K562 (cell line): Measurements from ENCODE around the gene DISC1.

Experiments
- ZBTB8A ChIP-seq: fragments of 450-650 bp; IDR thresholded peaks from 2 replicates; pipeline ENCODE4 v1.6.1; 2018; ENCODE audit warnings: mild to moderate bottlenecking, moderate library complexity; ENCODE audit not compliant: partially characterized antibody
- TF ChIP-seq, protein P1 (sequence below): sonication (generic); formaldehyde crosslinking; IDR thresholded peaks from 2 replicates; pipeline ENCODE4 v1.8.1; 2023; ENCODE audit warnings: mild to moderate bottlenecking, missing genetic modification reagents

DNA sequence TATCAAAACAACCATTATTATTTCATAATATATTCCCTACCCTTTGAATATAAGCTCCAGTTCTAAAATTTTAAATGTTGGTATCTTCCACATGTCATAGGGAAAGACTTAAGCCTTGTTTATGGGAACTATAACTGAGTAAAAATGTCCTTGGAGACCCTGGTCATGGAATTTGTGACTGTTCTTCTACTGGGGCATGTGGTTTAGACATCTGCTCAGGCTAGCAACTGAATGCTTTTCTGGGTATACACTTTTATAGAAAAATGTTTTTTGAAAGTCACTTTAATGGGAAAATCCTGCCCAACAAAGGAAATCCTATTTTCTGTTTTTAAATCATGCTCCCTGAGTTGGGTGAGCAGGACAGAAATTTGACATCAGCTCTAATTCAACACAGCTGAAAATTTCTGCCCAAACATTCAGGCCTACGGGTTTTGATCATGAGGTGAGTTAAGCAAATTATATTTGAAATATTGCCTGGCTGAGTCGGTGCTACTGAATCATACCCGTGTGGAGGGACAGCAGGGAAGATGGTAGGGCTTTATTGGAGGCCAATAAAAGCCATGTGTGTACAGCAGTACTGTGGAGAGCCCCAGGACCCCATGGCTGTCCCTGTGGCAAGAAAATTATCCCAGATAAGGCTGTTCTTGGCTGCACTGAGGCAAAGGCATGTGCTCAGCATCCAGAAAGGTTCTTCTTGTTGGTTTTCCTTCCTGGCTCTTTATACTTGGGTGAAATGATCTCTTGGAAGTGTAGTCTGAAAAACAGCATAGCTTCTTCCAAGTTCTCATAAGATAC is 391.8 kb downstream of the DISC1 start:
- TF ChIP-seq ZBTB8A: no peak
- TF ChIP-seq, protein P1, sequence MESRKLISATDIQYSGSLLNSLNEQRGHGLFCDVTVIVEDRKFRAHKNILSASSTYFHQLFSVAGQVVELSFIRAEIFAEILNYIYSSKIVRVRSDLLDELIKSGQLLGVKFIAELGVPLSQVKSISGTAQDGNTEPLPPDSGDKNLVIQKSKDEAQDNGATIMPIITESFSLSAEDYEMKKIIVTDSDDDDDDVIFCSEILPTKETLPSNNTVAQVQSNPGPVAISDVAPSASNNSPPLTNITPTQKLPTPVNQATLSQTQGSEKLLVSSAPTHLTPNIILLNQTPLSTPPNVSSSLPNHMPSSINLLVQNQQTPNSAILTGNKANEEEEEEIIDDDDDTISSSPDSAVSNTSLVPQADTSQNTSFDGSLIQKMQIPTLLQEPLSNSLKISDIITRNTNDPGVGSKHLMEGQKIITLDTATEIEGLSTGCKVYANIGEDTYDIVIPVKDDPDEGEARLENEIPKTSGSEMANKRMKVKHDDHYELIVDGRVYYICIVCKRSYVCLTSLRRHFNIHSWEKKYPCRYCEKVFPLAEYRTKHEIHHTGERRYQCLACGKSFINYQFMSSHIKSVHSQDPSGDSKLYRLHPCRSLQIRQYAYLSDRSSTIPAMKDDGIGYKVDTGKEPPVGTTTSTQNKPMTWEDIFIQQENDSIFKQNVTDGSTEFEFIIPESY: no peak
